Stimulated activated CD8-positive, alpha-beta memory T cell treated with anti-CD3 and anti-CD28 coated beads, Interleukin-4, amount 100 ng/mL, for 24 hours (primary cell): Measurements from ENCODE around the gene VAMP8.
A peak's percentile ranks its signal among the peaks of the same experiment; 100 is the strongest.
"Not testable (repeated sequence)": the region's sequence is repeated elsewhere in the genome, so short reads cannot be mapped to it uniquely, and the experiment has no call there.

Source experiments
- DNase-seq: peaks from one replicate; pipeline ENCODE4 v3.0.0-alpha.2; 2020; ENCODE audit warnings: low read depth

Gene VAMP8

GRCh38 chr2:85598594-85599340 lies 21.4 kb downstream of the VAMP8 start:
- DNase-seq = no peak

- no peak for DNase-seq
These were observed 22.3 kb downstream of the VAMP8 start for GRCh38 chr2:85599468-85600234.

- DNase-seq = no peak
These were observed 22.8 kb downstream of the VAMP8 start for GRCh38 chr2:85600235-85600575.

GRCh38 chr2:85600951-85601770 lies 23.8 kb downstream of the VAMP8 start:
- DNase-seq = no peak

- no peak for DNase-seq
These were observed 24.5 kb downstream of the VAMP8 start for GRCh38 chr2:85601771-85602475.

- DNase-seq = peak; percentile 91
These were observed 25.3 kb downstream of the VAMP8 start, which contains the start of gene TMEM150A for GRCh38 chr2:85602476-85603234. Gene TMEM150A, minus strand, starts transcription at chr2:85602698. Its CDS starts 750 bp downstream, at chr2:85601948.

- not testable (repeated sequence) for DNase-seq
These were observed 26.7 kb downstream of the VAMP8 start for GRCh38 chr2:85604133-85604444.

GRCh38 chr2:85604568-85605339 lies 27.4 kb downstream of the VAMP8 start:
- DNase-seq = no peak

- no peak for DNase-seq
These were observed 28.2 kb downstream of the VAMP8 start for GRCh38 chr2:85605406-85606115.

- DNase-seq = no peak
These were observed 28.7 kb downstream of the VAMP8 start for GRCh38 chr2:85606116-85606455.

GRCh38 chr2:85607268-85608215 lies 30.2 kb downstream of the VAMP8 start:
- DNase-seq = no peak

- no peak for DNase-seq
These were observed 33.9 kb downstream of the VAMP8 start for GRCh38 chr2:85611217-85611704.

- peak; percentile 81 for DNase-seq
These were observed 34.6 kb downstream of the VAMP8 start, which contains the start of gene C2orf68 for GRCh38 chr2:85611705-85612587. Gene C2orf68, minus strand, starts transcription at chr2:85612066. Its CDS starts 82 bp downstream, at chr2:85611984.

- no peak for DNase-seq
These were observed 36.5 kb downstream of the VAMP8 start for GRCh38 chr2:85613717-85614515.

GRCh38 chr2:85614757-85615156 lies 37.4 kb downstream of the VAMP8 start:
- DNase-seq = not testable (repeated sequence)

GRCh38 chr2:85615413-85615728 lies 38.0 kb downstream of the VAMP8 start:
- DNase-seq = no peak

- DNase-seq = not testable (repeated sequence)
These were observed 40.3 kb downstream of the VAMP8 start for GRCh38 chr2:85617723-85618122.
